DMS 273 (cell line): ENCODE results near the gene SEC14L5.
"Not testable (repeated sequence)": the region's sequence is repeated elsewhere in the genome, so short reads cannot be mapped to it uniquely, and the experiment has no call there.

Experiments
- DNase-seq: peaks from one replicate; lab custom pipeline; 2025; ENCODE audit not compliant: unreplicated experiment; lab: John Stamatoyannopoulos, UW

SEC14L5 gene

GRCh38 chr16:5033256-5034166 is 75.4 kb downstream of the SEC14L5 start, which contains the start of gene NAGPA:
Gene NAGPA (minus strand): TSS chr16:5033935. CDS start chr16:5033914, 21 bp downstream.
- DNase-seq, result peak; percentile 93

GRCh38 chr16:5034167-5034523 is 76.0 kb downstream of the SEC14L5 start:
- no peak for DNase-seq

- DNase-seq, result no peak
Observed at GRCh38 chr16:5035909-5036227, 77.7 kb downstream of the SEC14L5 start.

- DNase-seq, result no peak
Observed at GRCh38 chr16:5036228-5037156, 78.4 kb downstream of the SEC14L5 start.

- DNase-seq, result no peak
Observed at GRCh38 chr16:5040451-5040850, 82.3 kb downstream of the SEC14L5 start.

- no peak for DNase-seq
Observed at GRCh38 chr16:5041600-5042133, 83.5 kb downstream of the SEC14L5 start.

- peak; percentile 35 for DNase-seq
Observed at GRCh38 chr16:5042574-5043171, 84.5 kb downstream of the SEC14L5 start.

- DNase-seq, result no peak
Observed at GRCh38 chr16:5044011-5044540, 85.9 kb downstream of the SEC14L5 start.

GRCh38 chr16:5044581-5044980 is 86.5 kb downstream of the SEC14L5 start:
- DNase-seq, result not testable (repeated sequence)

GRCh38 chr16:5045499-5046115 is 87.5 kb downstream of the SEC14L5 start:
- DNase-seq, result no peak

GRCh38 chr16:5046914-5047313 is 88.8 kb downstream of the SEC14L5 start:
- no peak for DNase-seq

- no peak for DNase-seq
Observed at GRCh38 chr16:5054876-5055865, 97.0 kb downstream of the SEC14L5 start.

- peak; percentile 77 for DNase-seq
Observed at GRCh38 chr16:5056352-5056751, 98.2 kb downstream of the SEC14L5 start.

- peak; percentile 47 for DNase-seq
Observed at GRCh38 chr16:5058476-5058875, 100.3 kb downstream of the SEC14L5 start.

GRCh38 chr16:5059386-5060072 is 101.4 kb downstream of the SEC14L5 start:
- no peak for DNase-seq

GRCh38 chr16:5060073-5060641 is 102.0 kb downstream of the SEC14L5 start:
- DNase-seq, result no peak

- no peak for DNase-seq
Observed at GRCh38 chr16:5062051-5062450, 103.9 kb downstream of the SEC14L5 start.
